A549 treated with dexamethasone at 1 μM for 4 hours (cell line): ENCODE results near the gene DAPP1. TPM values are rescaled to one million over a fixed set of nuclear protein-coding genes. Genes with fewer than 3 reads are reported as not detected.

Experiments
- total RNA-seq: library from RNA; stranded (reverse); fragments of 200-300 nt; extraction: Qiagen RNA extraction; gene quantifications from 5 replicates; pipeline ENCODE4 v1.2.3, GENCODE V29; 2022

DAPP1 gene
- not detected in 5 replicates for total RNA-seq

GRCh38 chr4:99816545-99817308, at the start of gene DAPP1:
DAPP1 (plus strand) TSS chr4:99816827; CDS start chr4:99816914, 87 bp downstream.

GRCh38 chr4:99894161-99894997, 77.8 kb downstream of the DAPP1 start, which contains the start of gene LAMTOR3:
LAMTOR3 (minus strand) TSS chr4:99894427; CDS start chr4:99893963, 464 bp downstream.

Other genes with a start within 250 kb of the DAPP1 start
- gene MTTP, start 242.0 kb upstream of the DAPP1 start, total RNA-seq, result 0.02 TPM in 1 of 5 replicates, not detected in the others
- 0.01 TPM in 1 of 5 replicates, not detected in the others for gene C4orf54, start 159.0 kb upstream of the DAPP1 start, total RNA-seq
- gene LAMTOR3, start 77.6 kb downstream of the DAPP1 start, total RNA-seq, result 24.7 to 30.3 TPM (median 25.4 TPM) in 5 replicates
- 13.4 to 19.6 TPM (median 15.4 TPM) in 5 replicates for gene DNAJB14, start 129.8 kb downstream of the DAPP1 start, total RNA-seq
- 522 to 719 TPM (median 582 TPM) in 5 replicates for gene H2AZ1, start 133.4 kb downstream of the DAPP1 start, total RNA-seq